HG02885 (cell line): Measurements from ENCODE around the gene MT4.

Source experiments
- ATAC-seq: cut with Tn5 transposase; IDR thresholded peaks from one replicate; pipeline ENCODE4 v1.9.1; 2021; ENCODE audit warnings: mild to moderate bottlenecking; ENCODE audit not compliant: unreplicated experiment, poor library complexity

MT4 gene

DNA sequence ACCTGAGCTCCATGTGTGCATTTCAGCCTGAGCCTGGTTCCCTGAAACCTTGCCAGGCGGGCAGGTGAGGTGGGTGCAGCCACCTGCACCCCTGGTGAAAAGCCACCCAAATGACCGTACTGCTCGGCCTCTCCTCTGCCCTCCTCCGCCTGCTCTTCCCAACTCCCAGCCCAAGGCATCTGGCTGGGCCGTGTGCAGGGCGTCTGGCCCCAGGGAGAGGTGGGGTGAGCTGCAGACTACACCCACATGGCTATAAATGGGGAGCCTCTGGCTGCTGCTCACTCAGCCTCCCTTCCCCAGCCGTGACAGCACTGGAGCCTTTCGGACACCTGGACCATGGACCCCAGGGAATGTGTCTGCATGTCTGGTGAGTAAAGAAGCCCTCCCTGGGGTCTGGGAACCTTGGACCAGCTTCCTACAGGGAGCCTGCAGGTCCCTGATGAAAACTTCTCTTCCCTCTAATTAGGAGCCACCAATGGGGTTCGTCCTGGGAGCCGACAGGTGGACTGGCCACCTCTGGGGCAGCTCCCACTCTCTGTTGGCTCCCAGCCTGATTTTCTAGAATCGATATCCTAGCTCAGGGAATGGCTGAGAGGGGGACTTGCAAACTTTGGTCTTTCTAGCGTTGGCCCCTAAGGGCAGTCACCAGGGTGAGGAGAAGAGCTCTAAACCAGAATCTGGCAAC lies at the start of gene MT4:
Gene MT4 (plus strand): TSS at position 281 of the 685 bp plus-strand sequence. CDS start 56 bp downstream, at position 337.
- ATAC-seq: no peak

DNA sequence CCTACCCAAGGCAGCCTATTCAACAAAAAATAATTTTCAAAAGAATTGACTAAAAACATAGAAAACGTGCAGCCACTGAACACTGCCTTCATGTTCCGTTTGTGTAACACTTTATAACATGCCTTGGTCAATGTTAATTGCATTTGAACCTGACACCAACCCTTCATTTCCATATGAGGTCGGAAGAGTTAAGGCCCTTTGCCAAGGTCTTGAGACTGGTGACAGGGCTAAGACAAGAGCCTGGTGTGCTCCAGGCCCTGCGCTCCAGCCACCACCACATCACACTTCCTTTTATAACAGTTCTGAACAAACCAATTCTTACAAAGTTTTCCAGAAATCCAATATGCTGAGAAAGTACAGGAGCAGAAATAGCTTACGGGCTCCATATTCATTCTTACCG lies 49.2 kb upstream of the MT4 start:
- ATAC-seq: no peak

DNA sequence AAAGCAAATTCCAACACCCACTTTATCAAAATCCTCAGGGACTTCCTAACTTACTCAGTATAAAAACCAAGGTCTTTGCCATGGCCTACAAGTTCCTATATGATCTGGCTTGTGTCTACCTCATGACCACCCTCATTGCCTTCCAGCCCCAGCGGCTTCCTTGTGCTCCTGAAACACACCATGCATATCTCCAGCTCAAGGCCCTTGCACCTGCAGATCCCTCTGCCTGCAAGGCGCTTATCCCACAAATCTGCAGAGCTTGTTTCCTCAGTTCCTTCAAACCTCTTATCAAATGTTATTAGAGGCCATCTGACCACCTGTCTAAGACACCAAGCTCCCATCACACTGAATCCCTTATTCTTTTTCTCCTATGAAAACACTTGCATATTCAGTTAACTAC lies 47.7 kb upstream of the MT4 start:
- ATAC-seq: no peak

DNA sequence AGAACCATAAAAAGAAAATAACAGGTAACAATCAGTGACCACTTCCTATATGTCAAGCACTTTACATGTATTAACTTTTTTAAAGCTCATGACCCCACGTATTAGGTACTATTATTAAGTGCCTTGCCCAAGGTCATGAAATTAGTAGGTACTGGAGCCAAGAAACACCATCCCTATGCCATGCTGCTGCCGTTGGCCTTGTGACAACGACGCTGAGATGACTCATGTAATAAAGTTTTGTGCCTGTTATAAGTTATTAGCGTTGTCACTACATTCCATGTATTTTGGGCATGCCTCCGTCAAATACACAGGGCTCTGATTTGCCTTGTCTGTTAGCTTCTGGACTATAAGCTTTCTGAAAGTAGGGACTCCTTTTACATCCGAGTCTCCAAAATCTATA lies 46.4 kb upstream of the MT4 start:
- ATAC-seq: no peak

DNA sequence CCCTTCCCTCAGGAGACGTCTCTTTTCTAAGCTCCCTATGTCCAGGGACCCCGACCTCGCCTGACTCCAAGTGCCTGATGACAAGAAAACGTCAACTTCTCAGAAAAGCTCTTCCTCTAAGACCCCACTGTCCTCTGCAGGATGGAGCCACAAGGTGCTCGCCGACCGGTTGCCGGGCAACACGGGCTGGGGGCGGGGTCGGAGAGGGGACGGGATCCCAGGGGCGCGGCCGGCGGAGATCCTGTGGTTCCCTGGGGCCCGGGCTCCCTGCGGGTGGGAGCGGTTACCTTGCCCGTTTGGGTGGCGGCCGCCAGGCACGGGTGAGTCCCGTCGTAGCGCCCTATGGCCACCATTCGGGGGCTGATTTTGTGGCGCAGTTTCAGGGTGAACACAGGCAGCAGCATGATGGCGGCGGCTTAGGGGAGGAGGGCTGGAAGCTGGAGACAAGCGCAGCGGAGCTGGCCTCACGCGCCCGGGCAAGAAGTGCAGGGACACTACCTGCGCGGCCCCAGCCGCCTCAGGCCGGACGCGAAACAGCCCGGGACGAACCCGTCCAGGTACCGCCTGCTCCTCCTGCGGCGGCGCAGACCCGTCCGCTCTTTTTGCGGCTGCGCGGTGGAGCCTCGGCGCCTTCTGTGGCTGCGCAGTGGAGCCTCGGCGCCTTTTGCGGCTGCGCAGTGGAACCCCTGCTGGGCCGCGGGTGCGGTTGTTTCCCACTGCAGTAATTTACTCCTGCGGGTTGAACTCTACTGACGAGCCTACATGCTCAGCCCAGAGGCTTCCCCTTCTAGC lies 45.2 kb upstream of the MT4 start, which contains the start of gene BBS2:
Gene BBS2 (minus strand): TSS at position 566 of the 792 bp plus-strand sequence. CDS start 162 bp downstream, at position 404.
- peak; percentile 90 for ATAC-seq

DNA sequence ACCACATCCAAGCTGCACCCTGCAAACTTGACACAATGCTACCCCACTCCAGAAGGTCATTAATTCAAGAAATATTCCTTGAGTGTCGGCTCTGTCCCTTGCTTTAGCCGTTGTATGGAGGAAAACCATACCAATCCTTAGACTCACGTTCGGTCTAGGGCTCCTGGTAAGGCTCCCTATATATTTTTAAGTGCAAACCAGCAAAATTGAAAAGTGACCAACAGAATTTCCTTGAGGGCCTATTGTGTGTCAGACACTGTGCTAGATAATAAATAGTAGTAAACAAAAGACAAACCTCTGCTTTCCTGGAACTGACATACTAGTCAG lies 44.7 kb upstream of the MT4 start:
- no peak for ATAC-seq

DNA sequence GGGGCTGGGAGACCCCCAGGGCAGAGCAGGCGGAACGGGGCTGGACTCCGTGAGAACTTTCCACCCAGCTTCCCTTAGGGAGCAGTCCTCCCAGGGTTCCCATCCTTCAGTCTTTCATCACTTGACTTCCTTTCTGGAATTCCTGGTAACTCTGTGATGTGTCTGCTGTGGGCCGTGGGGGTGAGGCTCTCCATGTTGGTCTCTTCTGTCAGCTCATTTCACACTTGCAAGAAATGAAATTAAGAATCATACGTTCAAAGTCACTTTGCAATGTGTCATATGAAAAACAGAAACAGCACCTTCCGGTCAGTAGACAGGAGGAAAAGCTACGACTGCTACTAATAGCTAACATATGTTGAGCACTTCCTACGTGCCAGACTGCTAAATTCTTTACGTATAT lies 39.6 kb upstream of the MT4 start:
- no peak for ATAC-seq

DNA sequence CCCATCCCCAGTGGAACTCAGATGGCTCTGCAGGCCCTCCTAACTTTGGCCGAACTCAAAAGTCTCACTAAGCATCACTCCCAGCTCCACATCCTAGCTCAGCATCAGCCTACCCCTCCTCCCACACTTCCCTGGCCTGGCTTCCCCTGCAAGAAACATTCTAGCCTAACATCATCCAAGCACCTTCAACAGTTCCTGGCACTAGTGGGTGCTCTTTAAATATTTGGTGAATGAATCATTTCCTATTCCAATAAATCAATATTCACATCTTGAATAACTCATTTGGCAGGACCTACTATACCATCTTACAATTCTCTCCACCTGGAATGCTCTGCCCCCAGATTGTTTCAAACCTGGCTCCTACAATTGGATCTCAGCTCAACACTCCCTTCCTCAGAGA lies 34.0 kb upstream of the MT4 start:
- no peak for ATAC-seq

DNA sequence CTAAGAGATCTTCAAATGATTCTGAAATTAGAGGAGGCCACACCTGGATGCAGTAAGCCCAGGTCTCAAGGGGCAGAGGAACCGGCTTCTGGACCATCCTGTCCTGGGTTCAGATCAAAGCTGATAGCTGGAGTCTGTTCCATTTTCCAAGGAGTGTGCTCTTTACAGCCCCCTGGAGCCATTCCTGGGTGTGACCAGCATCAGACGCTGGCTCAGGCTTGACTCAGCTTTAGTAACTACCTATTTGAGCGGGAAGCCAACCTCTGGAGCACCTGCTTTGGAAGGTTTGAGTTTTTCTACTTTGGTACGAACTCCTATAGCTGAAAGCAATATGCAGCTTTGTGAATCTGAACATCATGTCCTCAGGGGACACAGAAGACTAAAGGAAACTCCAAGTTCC lies 32.2 kb upstream of the MT4 start:
- no peak for ATAC-seq

DNA sequence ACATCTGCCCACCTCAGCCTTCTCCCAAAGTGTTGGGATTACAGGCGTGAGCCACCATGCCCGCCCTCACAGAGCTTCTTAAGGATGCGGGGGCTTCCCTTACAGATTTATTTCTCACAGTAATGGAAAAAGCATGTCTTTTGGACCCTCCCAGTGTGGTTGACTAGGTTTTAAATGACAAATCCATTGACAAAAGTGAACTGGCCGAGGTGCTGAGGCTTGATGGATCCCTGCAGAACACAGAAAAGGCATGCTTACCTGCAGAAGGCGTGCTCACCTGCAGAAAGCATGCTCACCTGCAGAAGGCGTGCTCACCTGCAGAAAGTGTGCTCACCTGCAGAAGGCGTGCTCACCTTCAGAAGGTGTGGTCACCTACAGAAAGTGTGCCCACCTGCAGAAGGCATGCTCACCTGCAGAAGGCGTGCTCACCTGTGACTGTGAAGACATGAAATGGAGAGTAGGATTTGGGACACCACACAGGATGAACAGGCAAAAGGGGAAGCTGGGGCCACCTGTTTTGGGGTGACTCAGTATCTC lies 30.0 kb upstream of the MT4 start:
- no peak for ATAC-seq

DNA sequence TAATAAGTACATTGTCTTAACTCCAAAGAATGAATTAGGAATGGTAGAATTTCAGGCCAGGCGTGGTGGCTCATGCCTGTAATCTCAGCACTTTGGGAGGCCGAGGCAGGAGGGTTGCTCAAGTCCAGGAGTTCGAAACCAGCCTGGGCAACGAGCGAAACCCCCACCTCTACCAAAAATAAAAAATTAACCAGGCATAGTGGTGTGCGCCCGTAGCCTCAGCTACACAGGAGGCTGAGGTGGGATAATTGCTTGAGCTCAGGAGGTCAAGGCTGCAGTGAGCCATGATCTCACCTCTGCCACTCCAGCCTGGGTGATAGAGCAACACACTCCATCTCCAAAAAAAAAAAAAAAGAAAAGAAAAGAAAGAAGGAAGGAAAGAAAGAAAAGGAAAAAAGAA lies 26.5 kb upstream of the MT4 start:
- no peak for ATAC-seq

DNA sequence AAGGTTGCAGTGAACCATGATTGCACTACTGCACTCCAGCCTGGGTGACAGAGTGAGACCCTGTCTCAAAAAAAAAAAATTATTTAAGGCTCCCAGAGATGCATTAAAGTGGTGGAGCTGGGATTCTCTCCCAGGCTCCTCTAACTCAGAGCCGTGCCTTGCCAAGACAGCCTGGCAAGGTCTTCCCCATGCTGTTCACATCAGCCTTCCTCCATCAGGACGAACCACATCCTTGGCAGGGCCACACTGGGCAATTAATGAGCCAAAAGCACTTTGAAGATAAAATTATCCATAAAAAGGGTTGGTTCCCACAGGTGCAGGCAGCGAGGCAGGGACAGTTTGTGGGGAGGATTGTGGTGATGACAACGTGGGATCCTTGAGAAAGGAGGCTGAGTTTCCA lies 25.2 kb upstream of the MT4 start:
- ATAC-seq: no peak

DNA sequence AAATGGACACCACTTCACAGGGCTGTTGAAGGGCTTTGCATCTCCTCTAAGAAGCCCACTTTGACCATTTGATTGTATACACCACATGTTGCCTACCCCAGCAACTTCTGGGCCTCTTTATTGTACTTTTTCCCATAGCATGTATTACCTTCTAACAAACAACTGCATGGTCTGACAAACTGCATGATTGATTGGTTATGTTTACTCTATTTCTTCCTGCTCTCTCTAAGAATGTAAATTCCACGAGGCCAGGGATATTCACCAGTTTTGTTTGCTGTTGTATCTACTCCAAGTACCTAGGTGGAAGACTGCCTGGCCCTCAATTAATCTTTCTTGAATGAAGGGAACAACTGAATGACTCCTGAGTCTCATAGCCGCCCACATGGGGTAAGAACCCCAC lies 22.8 kb upstream of the MT4 start:
- no peak for ATAC-seq

DNA sequence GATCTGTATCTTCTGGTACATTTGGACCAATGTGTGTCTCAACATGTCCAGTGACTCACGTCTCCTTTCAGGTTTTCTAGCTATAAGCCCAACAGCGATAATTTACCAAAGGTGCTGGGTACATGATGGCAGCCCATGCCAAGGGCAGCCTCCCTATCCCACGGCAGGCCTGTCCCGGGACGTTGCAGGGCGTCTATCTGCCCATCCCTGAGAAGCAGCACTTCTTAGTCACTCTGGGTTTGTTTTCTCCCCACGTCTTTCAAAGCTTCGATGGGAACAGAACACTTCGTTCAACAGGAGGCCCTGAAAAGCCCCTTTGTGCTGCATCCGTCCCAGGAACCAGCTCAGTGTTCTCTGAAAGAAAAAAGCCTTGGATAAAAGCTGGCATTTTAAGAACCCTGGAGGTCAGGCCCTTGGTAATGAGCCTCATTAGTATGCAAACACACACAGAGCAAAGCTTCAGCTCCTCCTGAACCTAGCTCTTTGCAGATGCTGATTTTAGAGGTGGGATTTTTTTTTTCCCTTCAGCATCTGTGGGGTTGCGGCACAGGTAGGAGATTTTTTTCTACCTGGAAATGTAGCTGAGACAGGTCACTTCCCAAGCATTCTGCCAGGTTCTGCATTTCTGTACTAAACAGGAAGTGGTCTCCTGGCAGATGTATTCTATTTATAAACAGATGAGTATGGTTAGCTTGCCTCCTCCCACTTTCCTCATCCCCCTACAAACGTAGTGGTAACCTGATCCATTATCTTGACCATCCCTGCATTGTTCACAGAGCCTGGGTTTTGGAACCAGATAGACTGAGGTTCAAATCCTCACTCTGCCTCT lies 17.5 kb upstream of the MT4 start:
- no peak for ATAC-seq

DNA sequence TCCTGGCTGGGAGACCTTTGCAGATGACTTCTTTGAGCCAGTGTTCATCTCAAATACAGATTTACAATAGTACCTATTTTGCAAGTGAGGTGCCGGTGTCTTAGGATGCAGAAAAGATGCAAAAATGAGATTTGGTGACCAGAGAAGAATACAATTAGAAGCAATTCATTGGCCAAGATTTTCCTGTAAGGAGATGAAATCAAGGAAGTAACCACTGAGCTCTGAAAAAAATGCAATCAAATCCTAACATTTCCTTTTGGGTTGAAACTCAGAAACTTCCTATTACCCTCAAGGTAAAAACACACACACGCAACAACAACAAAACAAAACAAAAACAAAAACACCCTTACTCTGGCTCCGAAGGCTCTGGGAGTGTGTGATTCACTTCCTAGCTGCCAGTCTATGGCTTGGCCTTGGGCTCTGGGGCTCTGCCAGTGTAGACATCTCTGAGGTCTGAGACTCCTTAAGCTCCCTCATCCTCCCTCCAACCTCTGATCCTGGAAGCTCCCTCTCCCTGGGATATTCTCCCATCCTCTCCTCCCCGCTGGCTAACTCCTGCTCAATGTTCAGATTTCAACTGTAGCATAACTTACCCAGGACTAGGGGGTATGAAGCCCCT lies 16.8 kb upstream of the MT4 start:
- no peak for ATAC-seq

DNA sequence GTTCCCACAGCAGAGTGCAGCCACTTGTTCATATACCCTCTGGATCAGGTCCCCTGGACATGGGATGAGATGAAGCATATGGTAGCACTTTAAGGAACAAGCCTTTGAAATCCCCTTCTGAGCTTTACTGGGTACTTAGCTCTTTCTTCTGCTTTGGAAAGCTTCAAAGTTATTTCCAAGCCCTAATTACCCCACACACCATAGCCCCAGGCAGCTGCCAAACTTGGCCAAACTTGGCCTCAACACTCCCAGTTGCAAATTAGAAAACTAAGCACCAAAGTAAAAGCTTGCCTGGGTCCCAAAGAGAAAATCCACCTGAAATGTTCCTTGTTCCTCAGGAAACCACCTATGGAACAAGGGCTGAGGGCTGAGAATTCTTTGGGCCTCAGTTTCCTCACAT lies 15.7 kb upstream of the MT4 start:
- no peak for ATAC-seq

DNA sequence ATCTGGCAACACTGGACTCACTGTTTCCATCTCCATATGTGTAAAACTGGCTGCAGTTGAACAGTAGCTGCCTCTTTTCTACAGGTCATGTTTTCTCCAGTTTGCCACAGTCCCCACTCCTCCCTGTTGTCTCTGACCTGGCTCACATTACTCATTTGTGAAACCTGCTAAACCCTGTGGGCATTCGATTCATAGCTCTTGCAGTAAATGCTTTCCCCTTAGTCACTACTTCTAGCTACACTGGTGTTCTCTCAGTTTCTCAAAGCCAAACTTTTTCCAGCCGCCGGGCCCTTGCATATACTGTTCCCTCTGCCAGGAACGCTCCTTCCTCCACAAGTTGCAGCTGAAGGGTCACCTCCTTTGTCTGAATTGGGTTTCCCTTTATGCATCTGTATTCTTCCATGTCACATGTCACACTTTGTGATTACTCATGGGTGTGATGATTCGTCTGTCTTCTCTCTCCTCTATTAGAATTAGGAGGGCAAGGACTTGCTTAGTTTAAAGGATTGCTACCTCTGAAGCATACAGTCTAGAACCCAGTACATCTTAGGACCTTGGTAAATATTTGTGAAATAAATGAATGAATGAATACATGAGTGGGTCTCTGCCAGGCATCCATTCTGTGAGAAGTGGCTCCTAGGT lies 15.0 kb upstream of the MT4 start:
- ATAC-seq: no peak

DNA sequence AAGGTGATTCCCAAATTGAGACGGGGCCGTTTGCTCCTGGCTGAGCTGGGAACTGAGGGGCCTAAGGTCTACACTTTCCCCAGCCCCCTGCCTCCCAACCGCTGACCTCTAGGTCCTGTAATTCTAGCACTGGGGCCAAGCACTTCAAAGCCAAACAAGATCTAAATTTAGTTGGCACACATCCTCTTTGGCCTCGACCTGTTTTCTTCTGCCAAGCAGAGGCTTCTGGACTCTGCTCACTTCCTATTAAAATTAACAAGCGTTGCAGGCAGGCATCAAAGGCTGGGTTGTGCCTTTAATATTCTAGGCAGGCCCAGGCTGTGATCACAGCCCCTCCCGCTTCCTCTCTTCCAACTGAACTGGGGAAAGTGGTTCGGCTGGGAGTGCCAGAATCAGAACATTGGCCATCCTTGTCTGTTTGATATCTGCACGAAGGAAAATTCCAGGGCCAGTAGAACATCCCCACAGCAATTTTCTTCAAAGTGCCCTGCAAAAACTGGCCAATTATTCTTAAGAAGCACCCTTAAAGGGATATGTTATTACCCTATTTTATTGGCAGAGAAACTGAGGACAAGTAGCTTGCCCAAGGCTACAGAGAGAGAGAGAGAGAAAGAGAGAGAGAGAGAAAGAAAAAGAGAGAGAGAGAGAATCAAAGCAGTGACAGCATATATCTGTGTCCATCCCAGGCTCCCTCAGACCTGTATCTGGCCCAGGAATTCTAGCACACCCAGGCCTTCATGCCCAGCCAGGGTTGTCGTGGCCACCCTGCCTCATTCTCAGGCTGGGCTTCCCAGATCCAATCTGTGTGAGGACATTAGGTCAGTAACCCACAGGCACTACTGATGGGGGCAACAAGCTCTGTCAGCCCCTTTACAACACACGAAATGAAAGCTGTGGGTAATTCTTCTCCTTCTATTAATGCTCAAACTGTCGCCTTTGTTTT lies 12.8 kb upstream of the MT4 start:
- ATAC-seq: no peak

DNA sequence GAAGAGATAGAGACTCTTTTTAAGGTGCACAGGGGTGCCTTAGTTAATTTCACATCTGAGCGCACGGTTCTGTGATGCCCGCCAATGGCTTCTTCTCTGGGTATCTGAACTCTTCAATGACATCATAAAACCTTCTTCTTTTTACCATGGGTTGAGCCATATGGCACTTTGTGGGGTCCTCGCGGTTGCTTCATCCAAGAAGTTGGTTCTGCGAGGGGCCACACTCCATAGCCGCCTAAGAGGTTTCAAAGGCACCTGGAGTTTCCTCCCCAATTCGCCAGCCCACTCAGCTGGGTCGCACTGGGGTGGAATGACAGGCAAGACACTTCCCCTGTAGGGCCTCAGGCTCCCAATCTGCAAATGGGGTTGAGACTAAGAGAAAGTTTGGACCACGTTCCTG lies 10.4 kb upstream of the MT4 start:
- no peak for ATAC-seq
